Lower leg skin (tissue), 4 donors: Measurements from ENCODE around the gene LRRC3B. TPM values are rescaled to one million over a fixed set of nuclear protein-coding genes. Genes with fewer than 3 reads are reported as not detected.

Experiments
- DNase-seq, 2 donors: peaks; one replicate each; pipeline ENCODE4 v3.0.0-alpha.2; 2019; ENCODE audit warnings: low spot score in 2 of 2
- H3K4me3 ChIP-seq: fragments of 200-600 bp; sonication (generic); 2 replicates; pipeline ENCODE4 v1.5.1; 2017; ENCODE audit warnings: mild to moderate bottlenecking, low read depth; ENCODE audit not compliant: poor library complexity, severe bottlenecking
- CTCF ChIP-seq, 3 donors: fragments of 450-650 bp; IDR thresholded peaks; one replicate each; pipeline ENCODE4 v1.5.1; 2016; ENCODE audit warnings: antibody characterized with exemption in 3 of 3, mild to moderate bottlenecking in 3 of 3, moderate library complexity in 2 of 3
- POLR2A ChIP-seq, 2 donors: fragments of 450-650 bp; IDR thresholded peaks; one replicate each; pipeline ENCODE4 v1.6.1; 2016 to 2017; ENCODE audit warnings: antibody characterized with exemption in 2 of 2, mild to moderate bottlenecking in 1 of 2, moderate library complexity in 1 of 2
- whole genome bisulfite sequencing, 2 donors: methylation state at CpG; one replicate each; pipeline ENCODE4 v1.1.5; 2018; 5-methylcytosine and 5-hydroxymethylcytosine counted together
- intact Hi-C: fragments of 100-400 bp; cut with DNase I; formaldehyde crosslinking; loops from one replicate; pipeline ENCODE4 v1.15.0; 2023; ENCODE audit warnings: low total_unique reads
- total RNA-seq, 4 donors: library from RNA; depleted of rRNA; stranded (reverse); fragments of >200 nt; gene quantifications; one replicate each; pipeline ENCODE4 v1.1.0, GENCODE V29; 2016

Gene LRRC3B
- total RNA-seq, 4 donors from 2014 or later = 0.03 to 0.21 (median 0.04) TPM; not detected in 1

GRCh38 chr3:26636096-26636727 lies 13.6 kb downstream of the LRRC3B start:
- H3K4me3 ChIP-seq = no peak overlapping the region
- no peak for DNase-seq
- intact Hi-C loops = no loop called here
- WGBS, 2 donors = 73 to 88% methylated on average over 1 of the region's 1 CpG
- TF ChIP-seq POLR2A (IDR thresholded peaks at IDR 0.05) = no peak
- TF ChIP-seq CTCF (IDR thresholded peaks at IDR 0.05) = no peak

GRCh38 chr3:26637698-26638097 lies 15.1 kb downstream of the LRRC3B start:
- intact Hi-C loops = no loop called here
- DNase-seq = no peak
- H3K4me3 ChIP-seq = no peak overlapping the region
- TF ChIP-seq CTCF (IDR thresholded peaks at IDR 0.05) = no peak
- TF ChIP-seq POLR2A (IDR thresholded peaks at IDR 0.05) = no peak

- intact Hi-C loops = no loop called here
- no peak for DNase-seq
- H3K4me3 ChIP-seq = no peak overlapping the region
- WGBS, 2 donors = 90 to 95% methylated on average over 2 of the region's 2 CpGs
- no peak for TF ChIP-seq CTCF (IDR thresholded peaks at IDR 0.05)
- TF ChIP-seq POLR2A (IDR thresholded peaks at IDR 0.05) = no peak
Measured at GRCh38 chr3:26638113-26638512, 15.5 kb downstream of the LRRC3B start.

GRCh38 chr3:26639339-26639738 lies 16.8 kb downstream of the LRRC3B start:
- no peak overlapping the region for H3K4me3 ChIP-seq
- WGBS, 2 donors = 83 to 91% methylated on average over 2 of the region's 2 CpGs
- no peak for DNase-seq
- TF ChIP-seq POLR2A (IDR thresholded peaks at IDR 0.05) (no peak), CTCF (IDR thresholded peaks at IDR 0.05) (no peak)
- intact Hi-C loops = no loop called here

- no peak for DNase-seq
- TF ChIP-seq CTCF (IDR thresholded peaks at IDR 0.05) (no peak), POLR2A (IDR thresholded peaks at IDR 0.05) (no peak)
- whole genome bisulfite sequencing, 2 donors = 55 to 56% methylated on average over 3 of the region's 3 CpGs
- intact Hi-C loops = no loop called here
- H3K4me3 ChIP-seq = no peak overlapping the region
Measured at GRCh38 chr3:26647078-26647477, 24.5 kb downstream of the LRRC3B start.

GRCh38 chr3:26648461-26648860 lies 25.9 kb downstream of the LRRC3B start:
- no peak for DNase-seq
- WGBS, 2 donors = 77 to 88% methylated on average over 2 of the region's 2 CpGs
- intact Hi-C loops = no loop called here
- TF ChIP-seq CTCF (IDR thresholded peaks at IDR 0.05) (no peak), POLR2A (IDR thresholded peaks at IDR 0.05) (no peak)
- no peak overlapping the region for H3K4me3 ChIP-seq
